Fibroblast of lung (primary cell): ENCODE results near the gene DNAAF1. TPM values are rescaled to one million over a fixed set of nuclear protein-coding genes. Genes with fewer than 3 reads are reported as not detected.
A peak's percentile ranks its signal among the peaks of the same experiment; 100 is the strongest.

Experiments used
- DNase-seq, 2 donors: peaks; one replicate each; pipeline versions ENCODE4 v3.0.0 to v3.0.0-alpha.2; 2010; ENCODE audit warnings: low read depth in 2 of 2
- H2AFZ ChIP-seq: 2 replicates; pipeline ENCODE4 v1.5.1; 2012; ENCODE audit warnings: low read length, control low read depth, inconsistent platforms
- H3K27ac ChIP-seq: 2 replicates; pipeline ENCODE4 v1.5.1; 2011; ENCODE audit warnings: low read length, control low read depth; ENCODE audit not compliant: insufficient read depth
- H3K27me3 ChIP-seq: 2 replicates; pipeline ENCODE4 v1.5.1; 2011; ENCODE audit warnings: mild to moderate bottlenecking, low read length; ENCODE audit not compliant: control insufficient read depth, insufficient read depth
- H3K36me3 ChIP-seq: 2 replicates; pipeline ENCODE4 v1.5.1; 2011; ENCODE audit warnings: low read length; ENCODE audit not compliant: control insufficient read depth, insufficient read depth
- H3K4me1 ChIP-seq: 2 replicates; pipeline ENCODE4 v1.5.1; 2011; ENCODE audit warnings: low read length; ENCODE audit not compliant: control insufficient read depth, insufficient read depth; ENCODE audit errors: extremely low read depth
- H3K4me2 ChIP-seq: 2 replicates; pipeline ENCODE4 v1.5.1; 2011; ENCODE audit warnings: low read length, control low read depth; ENCODE audit not compliant: insufficient read depth; ENCODE audit errors: extremely low read depth
- H3K4me3 ChIP-seq, 4 experiments: fragments of 200-600 bp in 1 of 4; sonication (generic) in 1 of 4; replicated peaks in 1 of 4; 2 replicates each; pipeline ENCODE4 v1.5.1; 2011 to 2016; ENCODE audit warnings: low read length in 4 of 4, low read depth in 3 of 4, mild to moderate bottlenecking in 3 of 4, control low read depth in 2 of 4, inconsistent platforms in 1 of 4, mixed read lengths in 1 of 4; ENCODE audit not compliant: insufficient read depth in 1 of 4; ENCODE audit errors: control extremely low read depth in 1 of 4
- H3K79me2 ChIP-seq: 2 replicates; pipeline ENCODE4 v1.5.1; 2012; ENCODE audit warnings: mild to moderate bottlenecking, low read length, inconsistent platforms; ENCODE audit not compliant: control insufficient read depth, insufficient read depth
- H3K9ac ChIP-seq: 2 replicates; pipeline ENCODE4 v1.5.1; 2011; ENCODE audit warnings: mild to moderate bottlenecking, low read length, control low read depth; ENCODE audit not compliant: insufficient read depth
- H3K9me3 ChIP-seq: 2 replicates; pipeline ENCODE4 v1.5.1; 2012; ENCODE audit warnings: low read depth, low read length; ENCODE audit not compliant: control insufficient read depth, insufficient read depth
- H4K20me1 ChIP-seq: 2 replicates; pipeline ENCODE4 v1.5.1; 2011; ENCODE audit warnings: low read length; ENCODE audit not compliant: control insufficient read depth, insufficient read depth; ENCODE audit errors: extremely low read depth
- EZH2 ChIP-seq: IDR thresholded peaks from 2 replicates; pipeline ENCODE4 v1.5.1; 2012; ENCODE audit warnings: low read length, control low read depth, mild to moderate bottlenecking; ENCODE audit errors: missing control alignments
- polyA plus RNA-seq, 2 donors: library from polyadenylated mRNA; depleted of rRNA in 1 of 2; stranded (reverse) in 1 of 2; unstranded in 1 of 2; fragments of >200 nt; gene quantifications; 2 replicates each; pipeline ENCODE4 v1.2.1, GENCODE V29; 2011 to 2012; ENCODE audit warnings: missing spikeins in 1 of 2
- total RNA-seq: library from RNA; depleted of rRNA; stranded (reverse); fragments of >200 nt; gene quantifications from 2 replicates; pipeline ENCODE4 v1.2.1, GENCODE V29; 2014
- TF ChIP-seq, protein P1 (sequence below), 2 donors: IDR thresholded peaks in 1 of 2; conservative IDR thresholded peaks in 1 of 2; 1 replicate in 1 of 2; 2 replicates in 1 of 2; pipeline ENCODE4 v1.5.1; 2011 to 2012; ENCODE audit warnings: low read length in 2 of 2, control low read depth in 1 of 2, inconsistent platforms in 1 of 2, low read depth in 1 of 2, mild to moderate bottlenecking in 1 of 2

The DNAAF1 gene
- total and polyA plus RNA-seq, 2 donors (not counting 1 experiment from before 2014, with no cell fraction given): not detected

DNA sequence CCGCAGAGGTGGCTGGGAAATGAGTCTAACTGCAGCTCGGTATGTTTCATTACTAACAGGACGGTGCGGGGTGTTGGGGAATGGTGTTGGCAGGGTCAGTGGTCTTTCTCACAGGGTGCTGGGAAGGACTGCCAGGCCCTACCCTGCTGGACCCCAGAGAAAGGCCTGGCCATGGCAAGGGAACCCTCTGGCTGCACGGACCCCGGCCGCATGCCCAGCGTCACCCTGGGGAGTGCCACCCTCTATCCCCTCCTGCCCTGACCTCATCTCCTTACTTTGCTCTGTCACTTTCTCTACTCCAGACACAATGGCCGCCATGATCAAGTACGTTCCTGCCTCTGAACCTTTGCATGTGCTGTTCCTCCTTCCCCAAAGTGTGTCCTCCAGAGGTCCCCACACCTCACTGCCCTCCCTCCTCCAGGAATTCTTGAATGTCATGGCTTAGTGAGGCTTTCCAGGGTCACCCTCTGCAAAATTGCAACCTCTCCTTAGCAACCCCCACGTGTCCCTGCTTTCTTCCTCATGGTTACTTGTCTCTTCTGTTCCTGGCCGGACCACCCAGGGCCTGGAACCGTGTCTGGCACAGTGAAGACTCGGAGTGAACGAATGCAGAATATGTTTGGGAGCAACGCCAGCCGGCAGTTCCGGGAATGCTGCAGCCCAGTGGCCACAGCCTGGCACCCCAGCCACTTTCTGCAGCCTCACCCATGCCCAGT lies 61.0 kb downstream of the DNAAF1 start:
- no peak for DNase-seq
- no peak for TF ChIP-seq EZH2
- no peak overlapping the region for H3K9ac ChIP-seq
- no peak overlapping the region for H3K4me2 ChIP-seq
- H3K27ac ChIP-seq: no peak overlapping the region
- peaks cover 8% of the 10 kb centered on the region for H3K27me3 ChIP-seq
- no peaks in the 10 kb centered on the region for H3K9me3 ChIP-seq
- no peaks in the 10 kb centered on the region for H3K79me2 ChIP-seq
- H3K36me3 ChIP-seq: no peaks in the 10 kb centered on the region
- H3K4me3 ChIP-seq: no peak overlapping the region
- H3K4me1 ChIP-seq: no peaks in the 10 kb centered on the region
- H4K20me1 ChIP-seq: no peaks in the 10 kb centered on the region
- no peak overlapping the region for H2AFZ ChIP-seq

DNA sequence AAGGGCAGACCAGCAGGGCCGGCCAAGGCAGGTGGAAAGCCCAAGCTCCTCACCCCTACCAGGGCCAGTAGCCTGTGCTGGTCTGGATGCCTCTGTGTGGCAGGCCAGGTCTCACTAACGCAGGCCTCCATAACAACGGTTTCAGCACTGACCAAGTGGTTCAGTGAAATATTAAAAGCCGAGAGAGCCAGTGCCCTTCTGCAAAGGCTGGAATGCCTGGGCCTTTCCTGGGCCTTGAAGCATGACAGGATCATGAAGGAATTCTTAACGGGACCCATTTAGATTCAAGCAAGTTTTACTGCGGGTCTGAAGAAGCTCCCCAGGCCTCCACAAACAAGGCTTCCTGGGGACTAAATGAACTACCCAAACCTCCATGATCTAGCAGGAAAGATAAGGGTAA lies 62.1 kb downstream of the DNAAF1 start:
- no peaks in the 10 kb centered on the region for H3K4me1 ChIP-seq
- H3K9me3 ChIP-seq: no peaks in the 10 kb centered on the region
- peaks cover 8% of the 10 kb centered on the region for H3K27me3 ChIP-seq
- H3K9ac ChIP-seq: no peak overlapping the region
- no peak overlapping the region for H3K4me3 ChIP-seq
- H2AFZ ChIP-seq: no peak overlapping the region
- no peaks in the 10 kb centered on the region for H3K36me3 ChIP-seq
- no peak for DNase-seq
- no peaks in the 10 kb centered on the region for H3K79me2 ChIP-seq
- H4K20me1 ChIP-seq: no peaks in the 10 kb centered on the region
- no peak overlapping the region for H3K4me2 ChIP-seq
- no peak for TF ChIP-seq EZH2
- no peak overlapping the region for H3K27ac ChIP-seq

DNA sequence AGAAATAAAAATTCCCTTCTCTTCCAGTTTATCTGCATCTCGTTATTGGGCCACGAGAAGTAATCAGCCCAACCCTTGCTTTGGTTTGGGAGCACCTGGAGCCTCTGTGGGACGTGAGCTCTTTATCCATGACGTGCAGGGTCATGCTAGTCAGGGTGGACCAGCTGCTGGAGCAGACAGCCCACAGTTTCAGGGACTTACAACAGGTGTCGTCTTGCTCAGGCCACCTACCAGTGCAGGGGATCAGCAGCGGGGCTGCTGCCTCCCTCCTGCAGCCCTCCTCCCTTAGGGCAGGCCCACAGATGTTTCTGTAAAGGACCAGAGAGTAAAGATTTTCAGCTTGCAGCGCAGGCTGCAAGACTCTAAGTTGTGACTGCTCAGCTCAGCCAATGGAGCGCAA lies 62.8 kb downstream of the DNAAF1 start:
- DNase-seq: no peak
- no peak overlapping the region for H2AFZ ChIP-seq
- TF ChIP-seq EZH2: no peak
- TF ChIP-seq, protein P1, sequence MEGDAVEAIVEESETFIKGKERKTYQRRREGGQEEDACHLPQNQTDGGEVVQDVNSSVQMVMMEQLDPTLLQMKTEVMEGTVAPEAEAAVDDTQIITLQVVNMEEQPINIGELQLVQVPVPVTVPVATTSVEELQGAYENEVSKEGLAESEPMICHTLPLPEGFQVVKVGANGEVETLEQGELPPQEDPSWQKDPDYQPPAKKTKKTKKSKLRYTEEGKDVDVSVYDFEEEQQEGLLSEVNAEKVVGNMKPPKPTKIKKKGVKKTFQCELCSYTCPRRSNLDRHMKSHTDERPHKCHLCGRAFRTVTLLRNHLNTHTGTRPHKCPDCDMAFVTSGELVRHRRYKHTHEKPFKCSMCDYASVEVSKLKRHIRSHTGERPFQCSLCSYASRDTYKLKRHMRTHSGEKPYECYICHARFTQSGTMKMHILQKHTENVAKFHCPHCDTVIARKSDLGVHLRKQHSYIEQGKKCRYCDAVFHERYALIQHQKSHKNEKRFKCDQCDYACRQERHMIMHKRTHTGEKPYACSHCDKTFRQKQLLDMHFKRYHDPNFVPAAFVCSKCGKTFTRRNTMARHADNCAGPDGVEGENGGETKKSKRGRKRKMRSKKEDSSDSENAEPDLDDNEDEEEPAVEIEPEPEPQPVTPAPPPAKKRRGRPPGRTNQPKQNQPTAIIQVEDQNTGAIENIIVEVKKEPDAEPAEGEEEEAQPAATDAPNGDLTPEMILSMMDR (conservative IDR thresholded peaks at IDR 0.05 in 1 of 2, IDR thresholded peaks at IDR 0.05 in 1 of 2; ENCODE audit: low read depth in 1 of 2, low read length in 2 of 2): no peak
- H3K4me1 ChIP-seq: no peaks in the 10 kb centered on the region
- H4K20me1 ChIP-seq: no peaks in the 10 kb centered on the region
- H3K36me3 ChIP-seq: no peaks in the 10 kb centered on the region
- peaks cover 8% of the 10 kb centered on the region for H3K27me3 ChIP-seq
- no peak overlapping the region for H3K9ac ChIP-seq
- H3K79me2 ChIP-seq: no peaks in the 10 kb centered on the region
- H3K9me3 ChIP-seq: no peaks in the 10 kb centered on the region
- H3K27ac ChIP-seq: no peak overlapping the region
- no peak overlapping the region for H3K4me2 ChIP-seq
- no peak overlapping the region for H3K4me3 ChIP-seq

DNA sequence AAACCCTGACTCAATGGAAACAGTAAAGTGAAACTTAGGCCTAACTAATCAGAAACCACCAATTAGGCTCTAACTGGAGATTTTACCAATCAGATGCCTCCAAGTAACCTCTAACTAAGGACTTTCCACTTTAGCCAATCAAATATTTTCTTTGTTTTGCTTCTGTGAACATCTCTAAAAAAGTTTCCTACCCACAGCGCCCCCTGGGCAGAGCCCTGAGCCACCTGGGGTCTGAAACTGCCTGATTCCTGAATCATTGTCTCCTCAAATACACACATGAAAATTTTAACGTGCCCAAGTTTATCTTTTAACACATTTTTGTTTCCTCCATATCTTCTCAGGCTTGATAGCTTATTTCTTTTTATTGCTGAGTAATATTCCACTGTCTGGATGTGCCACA lies 64.9 kb downstream of the DNAAF1 start:
- Histone ChIP-seq H3K27me3 (peaks cover 8% of the 10 kb centered on the region), H3K4me1 (no peaks in the 10 kb centered on the region), H4K20me1 (no peaks in the 10 kb centered on the region), H3K27ac (no peak overlapping the region), H3K4me3 (no peak overlapping the region), H3K4me2 (no peak overlapping the region), H3K9ac (no peak overlapping the region), H2AFZ (no peak overlapping the region), H3K79me2 (no peaks in the 10 kb centered on the region), H3K9me3 (no peaks in the 10 kb centered on the region), H3K36me3 (no peaks in the 10 kb centered on the region)
- TF ChIP-seq, protein P1 (conservative IDR thresholded peaks at IDR 0.05 in 1 of 2, IDR thresholded peaks at IDR 0.05 in 1 of 2; ENCODE audit: low read depth in 1 of 2, low read length in 2 of 2): no peak
- no peak for TF ChIP-seq EZH2
- DNase-seq: peak in 1 of 2 donors; percentile 30
